GM18870 (cell line): ENCODE measurements around the gene WWOX.

Experiments used
- ATAC-seq: cut with Tn5 transposase; IDR thresholded peaks from one replicate; pipeline ENCODE4 v1.9.1; 2021; ENCODE audit warnings: moderate library complexity; ENCODE audit not compliant: unreplicated experiment

WWOX gene

GRCh38 chr16:78102865-78103264, 3.4 kb downstream of the WWOX start:
- ATAC-seq = no peak

- no peak for ATAC-seq
Observed at GRCh38 chr16:78105517-78105916, 6.1 kb downstream of the WWOX start.

GRCh38 chr16:78106686-78107085, 7.2 kb downstream of the WWOX start:
- ATAC-seq = no peak

GRCh38 chr16:78108451-78108850, 9.0 kb downstream of the WWOX start:
- ATAC-seq = no peak

GRCh38 chr16:78113258-78113657, 13.8 kb downstream of the WWOX start:
- no peak for ATAC-seq

GRCh38 chr16:78115659-78116058, 16.2 kb downstream of the WWOX start:
- ATAC-seq = no peak

GRCh38 chr16:78116946-78117345, 17.5 kb downstream of the WWOX start:
- ATAC-seq = no peak

- no peak for ATAC-seq
Observed at GRCh38 chr16:78117391-78117790, 17.9 kb downstream of the WWOX start.

DNA sequence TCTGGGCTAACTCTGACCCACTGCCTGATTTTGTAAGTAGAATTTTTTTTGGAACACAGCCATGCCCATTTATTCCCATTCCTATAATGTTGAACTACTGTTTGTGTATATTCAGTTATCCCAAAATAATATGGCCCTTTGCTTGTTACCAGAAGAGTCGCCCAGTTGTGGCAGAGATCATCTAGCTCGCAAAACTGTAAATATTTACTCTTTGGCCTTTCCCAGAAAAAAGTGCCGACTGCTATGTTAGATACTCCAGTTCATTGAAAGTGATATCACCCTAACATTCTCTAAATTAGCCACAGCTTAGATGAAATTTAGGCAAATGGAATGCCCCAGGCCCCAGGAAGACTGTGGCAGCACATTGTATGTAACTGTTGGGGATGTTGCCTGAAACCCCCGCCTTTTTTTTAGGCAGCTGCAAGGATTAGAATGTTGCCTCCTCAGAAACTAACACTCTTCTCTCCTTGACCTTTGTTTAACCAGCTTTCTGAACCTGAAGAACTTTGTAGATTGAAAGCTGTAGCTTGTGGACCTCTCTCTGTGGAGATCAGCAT, 19.1 kb downstream of the WWOX start:
- ATAC-seq = no peak

DNA sequence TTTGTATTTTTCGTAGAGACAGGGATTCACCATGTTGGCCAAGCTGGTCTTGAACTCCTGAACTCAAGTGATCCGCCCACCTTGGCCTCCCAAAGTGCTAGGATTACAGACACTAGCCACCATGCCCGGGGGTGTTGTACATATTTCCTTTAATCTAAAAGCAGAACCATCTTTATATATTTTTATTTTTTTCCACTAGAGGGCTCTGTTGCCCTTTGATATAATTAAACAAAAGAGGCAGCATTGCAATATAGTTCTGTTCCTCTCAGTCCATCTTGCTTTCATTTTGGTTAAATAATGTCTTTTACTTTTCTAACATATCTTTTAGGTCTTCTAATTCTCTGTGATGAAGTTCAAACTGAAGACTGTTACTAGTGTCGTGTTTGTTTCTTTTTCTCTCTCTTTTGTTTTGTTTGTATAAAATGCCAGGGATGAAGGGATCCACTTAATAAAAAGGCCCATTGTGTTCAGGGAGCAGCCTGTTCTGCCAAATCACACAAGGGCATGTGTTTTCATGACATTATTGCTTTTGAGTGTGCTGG, 23.4 kb downstream of the WWOX start:
- peak; percentile 90 for ATAC-seq

DNA sequence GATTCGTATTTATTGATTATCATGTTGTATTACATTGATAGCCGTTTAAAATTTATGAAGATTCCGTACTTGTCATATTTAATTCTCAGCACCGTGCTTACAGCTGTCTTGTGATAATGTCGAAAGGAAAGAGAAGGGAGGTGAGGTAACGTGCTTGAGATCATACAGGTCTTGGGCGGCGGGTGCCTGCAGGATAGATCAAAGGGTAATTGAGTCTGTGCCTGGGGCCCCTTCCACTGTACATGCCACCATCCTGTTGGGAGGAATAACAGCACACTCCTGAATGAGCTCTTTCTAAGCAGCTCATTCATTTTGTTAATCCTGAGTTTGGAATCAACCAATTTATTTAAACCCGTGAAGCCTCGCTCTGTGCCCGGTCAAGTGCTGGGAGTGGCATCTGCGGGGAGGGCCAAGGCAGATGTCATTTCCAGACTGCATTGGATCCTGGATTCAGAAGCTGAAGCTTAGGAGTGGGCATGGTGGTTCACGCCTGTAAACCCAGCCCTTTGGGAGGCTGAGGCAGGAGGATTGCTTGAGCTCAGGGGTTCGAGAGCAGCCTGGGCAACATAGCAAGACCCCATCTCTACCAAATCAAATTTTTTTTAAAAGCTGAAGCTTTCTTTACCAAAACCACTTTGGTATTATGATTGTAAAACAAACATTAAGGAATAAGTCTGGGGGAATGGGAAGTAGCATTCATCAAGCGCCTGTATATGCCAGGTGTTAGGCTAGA, 25.8 kb downstream of the WWOX start:
- no peak for ATAC-seq

DNA sequence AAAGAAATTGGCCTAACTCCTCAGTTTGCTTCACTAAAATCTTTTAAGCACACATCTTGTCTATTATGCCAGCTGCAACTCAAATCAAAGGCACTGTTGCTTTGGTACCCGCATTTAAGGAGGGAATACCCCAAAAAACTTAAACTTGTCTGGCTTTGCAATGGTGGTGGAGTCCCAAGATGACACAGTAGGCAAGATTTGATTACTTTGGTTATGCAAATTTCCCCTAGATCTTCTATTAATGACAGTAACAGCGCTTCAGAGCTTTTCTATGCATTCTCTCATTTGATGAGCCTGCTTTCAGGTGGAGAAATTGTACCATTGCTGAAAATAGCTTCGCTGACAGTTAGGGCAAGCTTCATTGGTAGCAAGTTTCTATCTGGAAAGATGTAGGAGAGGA, 27.2 kb downstream of the WWOX start:
- ATAC-seq = no peak

DNA sequence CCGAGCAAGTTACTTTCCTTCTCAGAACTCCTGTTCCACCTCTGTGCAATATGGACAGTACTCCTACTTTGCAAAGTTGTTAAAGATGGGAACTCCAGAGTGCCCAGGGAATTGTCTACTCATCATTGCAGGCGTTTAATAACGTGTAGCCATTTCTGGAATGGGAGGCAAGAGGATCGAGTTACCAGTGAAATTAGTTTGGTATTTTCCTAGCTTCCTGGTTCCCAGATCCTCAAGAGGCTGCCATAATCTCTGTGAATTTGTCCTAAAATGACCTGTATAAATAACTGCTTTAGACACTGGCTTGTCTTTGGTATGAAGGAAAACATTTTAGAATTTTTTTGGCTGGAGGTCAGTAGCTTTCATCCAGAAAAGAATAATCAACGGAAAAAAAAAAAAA, 27.7 kb downstream of the WWOX start:
- ATAC-seq = no peak

- no peak for ATAC-seq
Observed at GRCh38 chr16:78128913-78129312, 29.5 kb downstream of the WWOX start.

- ATAC-seq = no peak
Observed at GRCh38 chr16:78129349-78129748, 29.9 kb downstream of the WWOX start.

- ATAC-seq = no peak
Observed at GRCh38 chr16:78130083-78130608, 30.7 kb downstream of the WWOX start.

DNA sequence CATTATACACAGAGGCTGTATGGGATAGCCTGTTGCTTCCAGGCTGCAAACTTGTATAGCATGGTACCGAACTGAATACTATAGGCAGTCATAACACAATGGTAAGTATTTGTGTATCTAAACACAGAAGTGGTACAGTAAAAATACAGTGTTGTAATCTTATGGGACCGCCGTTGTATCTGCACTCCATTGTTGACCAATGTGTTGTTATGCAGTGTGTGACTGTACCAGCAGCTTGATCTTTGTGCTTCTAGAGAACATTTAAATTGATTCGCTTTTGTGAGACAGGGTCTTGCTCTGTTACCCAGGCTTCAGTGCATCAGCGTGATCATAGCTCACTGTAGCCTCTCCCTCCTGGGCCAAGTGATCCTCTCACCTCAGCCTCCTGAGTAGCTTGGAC, 31.5 kb downstream of the WWOX start:
- ATAC-seq = no peak

DNA sequence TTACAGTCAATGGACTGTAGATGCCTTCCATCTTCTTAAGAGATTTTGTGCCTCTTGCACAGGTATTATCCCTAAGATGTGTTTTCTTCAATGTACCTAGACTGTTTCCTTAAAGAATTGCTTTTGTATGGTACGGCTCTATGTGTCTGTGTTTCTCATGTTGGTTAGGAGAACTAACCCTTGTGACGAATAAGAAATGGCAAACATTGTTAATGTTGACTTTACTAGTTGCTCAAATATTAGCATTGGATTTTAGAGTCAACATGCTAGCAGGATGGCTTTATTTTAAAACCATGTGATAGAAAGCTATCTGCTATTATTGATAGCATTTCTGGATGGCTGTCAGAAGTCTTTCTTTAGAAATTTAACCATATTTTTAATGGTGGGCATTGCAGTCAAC, 34.5 kb downstream of the WWOX start:
- no peak for ATAC-seq

DNA sequence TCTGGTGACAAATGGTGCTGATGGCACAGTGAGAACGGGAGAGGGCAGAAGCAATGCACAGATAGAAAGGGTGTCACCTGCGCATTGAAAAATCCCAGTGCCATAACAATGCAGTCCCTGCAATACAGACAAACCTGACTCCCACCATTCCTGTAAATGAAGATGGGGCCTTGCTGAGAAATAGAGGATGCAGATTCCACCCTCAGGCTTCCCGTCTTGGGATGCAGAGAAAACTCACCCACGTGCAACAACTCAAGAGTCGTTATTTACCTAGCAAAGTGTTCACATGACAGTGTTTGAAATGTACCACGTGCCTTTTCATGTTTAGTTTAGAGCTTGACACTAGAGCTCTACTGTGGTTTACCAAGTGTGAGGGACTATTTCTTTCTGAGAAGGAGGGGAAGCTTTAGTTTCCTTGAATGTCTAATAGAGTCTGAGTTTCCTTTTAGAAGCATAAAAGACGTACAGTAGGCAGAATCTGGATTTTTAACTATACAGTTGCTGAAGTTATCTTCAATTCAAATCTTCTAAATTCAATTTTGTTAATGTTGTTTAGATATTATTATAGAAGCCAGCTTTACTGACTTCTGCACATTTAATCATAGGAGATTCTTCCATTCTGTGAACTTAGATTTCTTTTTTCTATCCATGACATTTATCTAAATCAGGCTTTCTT, 35.6 kb downstream of the WWOX start:
- ATAC-seq = no peak

DNA sequence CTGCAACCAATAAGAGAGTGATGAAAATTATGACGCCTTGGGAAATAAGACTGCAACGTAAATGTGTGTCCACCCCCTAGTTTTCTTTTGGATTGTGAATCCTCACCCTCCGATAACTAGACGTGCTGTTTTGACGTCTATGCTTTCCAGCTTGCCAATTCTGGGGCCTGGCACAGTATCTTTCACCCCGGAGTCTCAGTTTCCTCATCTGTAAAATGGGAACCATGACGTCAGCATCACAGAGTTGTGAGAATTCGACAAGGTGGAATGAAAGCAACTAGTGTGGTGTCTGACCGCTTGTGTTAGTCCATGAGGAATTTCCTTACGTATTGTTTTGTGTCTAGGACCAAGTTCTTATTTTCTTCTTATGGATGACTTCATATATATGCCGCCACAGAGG, 37.7 kb downstream of the WWOX start:
- no peak for ATAC-seq

DNA sequence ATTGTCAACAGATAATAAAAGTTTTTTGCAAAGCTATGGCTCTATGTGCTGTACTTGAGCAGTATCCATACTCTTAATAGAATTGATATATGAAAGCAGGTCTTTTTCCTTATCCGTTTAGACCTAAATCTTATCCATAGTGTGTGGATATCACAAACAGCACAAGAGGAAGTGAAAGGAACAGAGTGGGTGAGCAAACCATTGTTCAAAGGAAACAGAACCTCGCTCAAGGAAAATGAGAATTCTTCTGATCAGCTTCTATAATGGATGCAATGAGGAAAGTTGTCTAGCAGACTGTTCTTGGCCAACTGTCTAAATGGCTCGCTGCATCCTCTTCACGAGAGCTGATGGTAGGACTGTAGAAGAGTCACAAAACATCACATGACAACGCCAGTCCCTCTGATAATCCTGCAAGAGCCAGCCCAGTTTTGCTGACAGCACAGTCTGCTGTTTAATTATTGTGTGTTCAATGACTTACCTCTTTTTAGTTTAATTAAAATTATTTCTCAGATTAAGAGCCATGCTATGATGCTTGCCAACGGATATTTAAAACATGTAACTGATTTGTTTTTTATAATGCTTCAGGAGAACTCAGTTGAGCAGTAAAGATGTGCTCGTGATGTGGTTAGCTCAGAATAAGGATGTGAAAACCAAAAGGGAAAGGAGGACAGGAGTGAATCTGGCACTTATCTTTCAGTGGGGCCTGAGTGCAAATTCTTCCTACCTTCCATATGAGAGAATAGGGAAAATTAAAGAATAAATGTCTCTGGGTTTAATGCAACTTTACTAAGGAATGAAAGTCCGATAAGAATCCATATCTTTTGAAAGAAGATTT, 38.5 kb downstream of the WWOX start:
- ATAC-seq = no peak
